ENCODE measurements around the gene SP4.
A peak's percentile ranks its signal among the peaks of the same experiment; 100 is the strongest.

The SP4 gene

DNA sequence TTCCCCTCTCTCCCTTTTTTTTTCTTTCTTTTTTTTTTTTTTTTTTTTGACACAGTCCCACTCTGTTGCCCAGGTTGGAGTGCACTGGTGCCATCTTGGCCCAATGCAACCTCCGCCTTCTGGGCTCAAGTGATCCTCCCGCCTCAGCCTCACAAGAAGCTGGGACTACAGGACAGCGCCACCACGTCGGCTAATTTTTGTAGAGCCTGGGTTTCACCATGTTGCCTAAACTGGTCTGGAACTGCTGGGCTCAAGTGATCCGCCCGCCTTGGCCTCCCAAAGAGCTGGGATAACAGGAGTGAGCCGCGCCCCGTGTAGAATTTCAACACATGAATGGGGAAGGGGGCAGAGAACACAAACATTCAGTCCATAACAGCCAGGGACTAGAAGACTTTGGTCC is 2.6 kb upstream of the SP4 start:
- no peak overlapping the region for H3K9ac ChIP-seq (ENCODE audit: low read length)

DNA sequence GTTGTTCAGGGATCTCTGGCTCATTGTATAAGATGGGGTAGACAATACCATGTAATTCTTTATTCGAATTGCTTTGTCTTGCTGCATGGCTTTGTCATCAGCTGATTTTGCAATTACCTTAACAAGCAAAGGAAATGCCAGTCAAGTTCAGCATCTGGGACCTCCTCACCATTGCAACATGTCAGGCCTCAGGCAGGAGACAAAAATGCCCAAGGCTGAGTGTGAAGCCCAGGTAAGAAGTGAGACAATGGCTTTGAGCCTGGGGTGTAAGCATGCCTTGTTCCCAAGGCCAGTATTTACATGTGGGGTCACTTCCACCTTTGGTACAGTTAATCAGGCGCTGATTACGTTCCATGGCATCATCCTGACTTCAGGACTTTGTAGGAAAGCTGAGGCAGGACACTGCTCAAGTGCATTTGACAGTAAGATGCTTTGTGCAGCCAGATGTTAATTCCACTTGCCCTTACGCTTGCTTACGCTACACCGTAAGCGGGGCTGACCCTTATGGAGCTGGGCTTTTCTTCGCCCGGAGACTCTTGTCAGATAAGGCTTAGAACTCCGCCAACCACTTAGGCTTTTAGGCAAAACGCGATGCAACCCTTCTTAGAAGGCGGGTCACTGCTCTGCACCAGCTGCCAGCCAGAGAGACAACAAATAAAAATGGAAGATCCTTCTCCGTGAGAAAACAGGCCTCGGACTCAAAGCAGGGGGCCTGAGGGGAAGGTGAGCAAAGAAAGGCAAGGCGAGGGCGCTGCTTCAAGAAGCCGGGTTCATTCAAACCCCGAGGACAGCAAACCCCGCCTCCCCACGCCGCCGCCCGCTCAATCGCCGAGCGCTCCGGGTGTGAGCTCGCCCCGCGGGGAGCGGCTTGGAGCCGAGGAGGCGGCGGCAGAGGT is 1.3 kb upstream of the SP4 start:
- no peaks in the 10 kb centered on the region for H3K9me3 ChIP-seq (ENCODE audit: insufficient read depth, low read length)
- H3K79me2 ChIP-seq (ENCODE audit: insufficient read depth, low read length), result peaks cover 21% of the 10 kb centered on the region
- H3K27me3 ChIP-seq (ENCODE audit: low read length), result no peaks in the 10 kb centered on the region
- H3K27ac ChIP-seq (ENCODE audit: low read depth, low read length), result peak overlapping the region; percentile 42; the same call in 1 of the 2 replicates
- H3K9ac ChIP-seq (ENCODE audit: low read length), result peak overlapping the region; percentile 60
- peak overlapping the region; percentile 86 for H3K4me2 ChIP-seq (ENCODE audit: low read depth, low read length, poor library complexity, severe bottlenecking)
- no peaks in the 10 kb centered on the region for H3K9me2 ChIP-seq (replicated peaks; ENCODE audit: insufficient read depth, low read length)
- 0 out of 2 replicates have a peak, but pooled peaks cover 6% of the 10 kb centered on the region for H3K36me3 ChIP-seq (ENCODE audit: low read length)
- H2AFZ ChIP-seq (ENCODE audit: low read depth, low read length, severe bottlenecking), result peak overlapping the region; percentile 99
- peaks cover 4% of the 10 kb centered on the region; the same call in 1 of the 2 replicates for H4K20me1 ChIP-seq (ENCODE audit: low read depth, low read length)
- TF ChIP-seq, protein P1, sequence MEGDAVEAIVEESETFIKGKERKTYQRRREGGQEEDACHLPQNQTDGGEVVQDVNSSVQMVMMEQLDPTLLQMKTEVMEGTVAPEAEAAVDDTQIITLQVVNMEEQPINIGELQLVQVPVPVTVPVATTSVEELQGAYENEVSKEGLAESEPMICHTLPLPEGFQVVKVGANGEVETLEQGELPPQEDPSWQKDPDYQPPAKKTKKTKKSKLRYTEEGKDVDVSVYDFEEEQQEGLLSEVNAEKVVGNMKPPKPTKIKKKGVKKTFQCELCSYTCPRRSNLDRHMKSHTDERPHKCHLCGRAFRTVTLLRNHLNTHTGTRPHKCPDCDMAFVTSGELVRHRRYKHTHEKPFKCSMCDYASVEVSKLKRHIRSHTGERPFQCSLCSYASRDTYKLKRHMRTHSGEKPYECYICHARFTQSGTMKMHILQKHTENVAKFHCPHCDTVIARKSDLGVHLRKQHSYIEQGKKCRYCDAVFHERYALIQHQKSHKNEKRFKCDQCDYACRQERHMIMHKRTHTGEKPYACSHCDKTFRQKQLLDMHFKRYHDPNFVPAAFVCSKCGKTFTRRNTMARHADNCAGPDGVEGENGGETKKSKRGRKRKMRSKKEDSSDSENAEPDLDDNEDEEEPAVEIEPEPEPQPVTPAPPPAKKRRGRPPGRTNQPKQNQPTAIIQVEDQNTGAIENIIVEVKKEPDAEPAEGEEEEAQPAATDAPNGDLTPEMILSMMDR (IDR thresholded peaks at IDR 0.05; ENCODE audit: insufficient read depth, low read length, poor library complexity, severe bottlenecking), result no peak
- no peak for TF ChIP-seq EZH2phosphoT487 (conservative IDR thresholded peaks at IDR 0.05; ENCODE audit: low read length)
- H3F3A ChIP-seq (ENCODE audit: insufficient read depth), result peaks cover 3% of the 10 kb centered on the region
- peak overlapping the region; percentile 59 for H3K4me3 ChIP-seq (ENCODE audit: insufficient read depth, low read length, poor library complexity, severe bottlenecking)

More for the DNA sequence above, 2.6 kb upstream of the SP4 start:
- H3K79me2 ChIP-seq (ENCODE audit: insufficient read depth, low read length), result peaks cover 9% of the 10 kb centered on the region; the same call in 1 of the 2 replicates
- H3K36me3 ChIP-seq (ENCODE audit: low read length), result 0 out of 2 replicates have a peak, but pooled peaks cover 2% of the 10 kb centered on the region
- no peaks in the 10 kb centered on the region for H4K20me1 ChIP-seq (ENCODE audit: low read depth, low read length)
- peaks cover 3% of the 10 kb centered on the region for H3F3A ChIP-seq (ENCODE audit: insufficient read depth)
- H3K27me3 ChIP-seq (ENCODE audit: low read length), result no peaks in the 10 kb centered on the region
- H3K9me3 ChIP-seq (ENCODE audit: insufficient read depth, low read length), result no peaks in the 10 kb centered on the region
- no peak overlapping the region for H3K27ac ChIP-seq (ENCODE audit: low read depth, low read length)
- no peak overlapping the region for H2AFZ ChIP-seq (ENCODE audit: low read depth, low read length, severe bottlenecking)
- TF ChIP-seq, protein P1 (IDR thresholded peaks at IDR 0.05; ENCODE audit: insufficient read depth, low read length, poor library complexity, severe bottlenecking), result no peak
- TF ChIP-seq EZH2phosphoT487 (conservative IDR thresholded peaks at IDR 0.05; ENCODE audit: low read length), result no peak
- no peak overlapping the region for H3K4me3 ChIP-seq (ENCODE audit: insufficient read depth, low read length, poor library complexity, severe bottlenecking)
- no peak overlapping the region for H3K4me2 ChIP-seq (ENCODE audit: low read depth, low read length, poor library complexity, severe bottlenecking)
- H3K9me2 ChIP-seq (replicated peaks; ENCODE audit: insufficient read depth, low read length), result no peaks in the 10 kb centered on the region

DNA sequence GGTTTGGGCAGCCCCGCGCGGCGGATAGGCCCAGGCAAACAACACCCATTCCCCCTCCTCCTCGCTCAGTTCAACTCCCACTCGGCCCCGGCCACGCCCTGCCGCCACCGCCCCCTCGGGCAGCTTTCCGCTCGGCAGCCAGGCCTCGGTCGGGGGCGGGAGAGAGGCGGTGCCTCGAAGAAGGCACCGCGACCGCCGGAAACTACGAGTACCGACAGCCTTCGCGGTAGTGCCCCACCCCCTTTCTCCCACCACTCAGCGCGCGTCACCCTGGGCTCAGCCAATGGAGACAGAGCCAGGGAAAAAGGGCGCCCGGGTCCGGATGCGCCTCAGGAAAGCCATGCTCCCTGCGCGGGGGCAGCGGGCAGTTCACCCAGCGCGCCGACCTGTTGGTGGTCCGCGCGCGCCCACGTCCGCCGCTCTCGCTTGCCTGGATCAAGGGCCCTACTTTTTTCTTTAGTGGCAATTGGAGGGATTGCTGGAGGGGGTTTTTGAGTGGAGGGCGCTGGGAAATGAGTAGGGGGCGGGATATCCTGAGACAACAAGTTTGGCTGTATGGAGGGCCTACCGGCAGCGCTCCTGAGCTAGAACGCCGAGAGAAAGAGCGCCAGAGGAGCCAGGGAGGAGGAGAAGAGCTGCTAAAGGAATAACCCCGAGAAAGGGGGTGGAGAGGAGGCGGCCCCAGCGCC is 557 bp upstream of the SP4 start:
- H2AFZ ChIP-seq (ENCODE audit: low read depth, low read length, severe bottlenecking), result peak overlapping the region; percentile 96
- peak overlapping the region; percentile 98 for H3K4me2 ChIP-seq (ENCODE audit: low read depth, low read length, poor library complexity, severe bottlenecking)
- H3K27me3 ChIP-seq (ENCODE audit: low read length), result no peaks in the 10 kb centered on the region
- H3K9me3 ChIP-seq (ENCODE audit: insufficient read depth, low read length), result no peaks in the 10 kb centered on the region
- 0 out of 2 replicates have a peak, but pooled peaks cover 6% of the 10 kb centered on the region for H3K36me3 ChIP-seq (ENCODE audit: low read length)
- H3K79me2 ChIP-seq (ENCODE audit: insufficient read depth, low read length), result peaks cover 29% of the 10 kb centered on the region
- peaks cover 3% of the 10 kb centered on the region for H3F3A ChIP-seq (ENCODE audit: insufficient read depth)
- H4K20me1 ChIP-seq (ENCODE audit: low read depth, low read length), result peaks cover 11% of the 10 kb centered on the region; the same call in 1 of the 2 replicates
- H3K27ac ChIP-seq (ENCODE audit: low read depth, low read length), result peak overlapping the region; percentile 98
- peak overlapping the region; percentile 96 for H3K4me3 ChIP-seq (ENCODE audit: insufficient read depth, low read length, poor library complexity, severe bottlenecking)
- TF ChIP-seq, protein P1 (IDR thresholded peaks at IDR 0.05; ENCODE audit: insufficient read depth, low read length, poor library complexity, severe bottlenecking), result no peak
- no peak for TF ChIP-seq EZH2phosphoT487 (conservative IDR thresholded peaks at IDR 0.05; ENCODE audit: low read length)
- H3K9ac ChIP-seq (ENCODE audit: low read length), result peak overlapping the region; percentile 96
- no peaks in the 10 kb centered on the region for H3K9me2 ChIP-seq (replicated peaks; ENCODE audit: insufficient read depth, low read length)
